GM19240 (cell line): ENCODE data around the gene PSME4.
"Not testable (repeated sequence)": the region's sequence is repeated elsewhere in the genome, so short reads cannot be mapped to it uniquely, and the experiment has no call there.

Experiments used
- DNase-seq: peaks from one replicate; pipeline ENCODE4 v3.0.0; 2011; ENCODE audit warnings: low spot score; ENCODE audit not compliant: insufficient read length

The PSME4 gene

GRCh38 chr2:53842891-53843290 lies 127.9 kb downstream of the PSME4 start:
- no peak for DNase-seq

DNA sequence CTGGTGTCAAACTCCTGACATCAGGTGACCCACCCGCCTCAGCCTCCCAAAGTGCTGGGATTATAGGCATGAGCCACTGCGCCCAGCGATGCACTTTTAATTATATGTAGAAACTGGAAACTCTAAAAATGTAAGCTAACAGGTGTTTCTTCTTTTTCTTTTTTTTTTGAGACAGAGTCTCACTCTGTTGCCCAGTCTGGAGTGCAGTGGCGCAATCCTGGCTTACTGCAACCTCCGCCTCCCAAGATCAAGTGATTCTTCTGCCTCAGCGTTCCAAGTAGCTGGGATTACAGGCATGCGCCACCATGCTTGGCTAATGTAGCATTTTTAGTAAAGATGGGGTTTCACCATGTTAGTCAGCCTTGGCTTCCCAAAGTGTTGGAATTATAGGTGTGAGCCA lies 129.1 kb downstream of the PSME4 start:
- DNase-seq, result not testable (repeated sequence)

- no peak for DNase-seq
Observed at GRCh38 chr2:53840580-53840979, 130.2 kb downstream of the PSME4 start.

GRCh38 chr2:53829980-53830290 lies 140.9 kb downstream of the PSME4 start:
- DNase-seq, result not testable (repeated sequence)

GRCh38 chr2:53829273-53829979 lies 141.4 kb downstream of the PSME4 start:
- DNase-seq, result no peak

- no peak for DNase-seq
Observed at GRCh38 chr2:53828331-53828730, 142.5 kb downstream of the PSME4 start.

DNA sequence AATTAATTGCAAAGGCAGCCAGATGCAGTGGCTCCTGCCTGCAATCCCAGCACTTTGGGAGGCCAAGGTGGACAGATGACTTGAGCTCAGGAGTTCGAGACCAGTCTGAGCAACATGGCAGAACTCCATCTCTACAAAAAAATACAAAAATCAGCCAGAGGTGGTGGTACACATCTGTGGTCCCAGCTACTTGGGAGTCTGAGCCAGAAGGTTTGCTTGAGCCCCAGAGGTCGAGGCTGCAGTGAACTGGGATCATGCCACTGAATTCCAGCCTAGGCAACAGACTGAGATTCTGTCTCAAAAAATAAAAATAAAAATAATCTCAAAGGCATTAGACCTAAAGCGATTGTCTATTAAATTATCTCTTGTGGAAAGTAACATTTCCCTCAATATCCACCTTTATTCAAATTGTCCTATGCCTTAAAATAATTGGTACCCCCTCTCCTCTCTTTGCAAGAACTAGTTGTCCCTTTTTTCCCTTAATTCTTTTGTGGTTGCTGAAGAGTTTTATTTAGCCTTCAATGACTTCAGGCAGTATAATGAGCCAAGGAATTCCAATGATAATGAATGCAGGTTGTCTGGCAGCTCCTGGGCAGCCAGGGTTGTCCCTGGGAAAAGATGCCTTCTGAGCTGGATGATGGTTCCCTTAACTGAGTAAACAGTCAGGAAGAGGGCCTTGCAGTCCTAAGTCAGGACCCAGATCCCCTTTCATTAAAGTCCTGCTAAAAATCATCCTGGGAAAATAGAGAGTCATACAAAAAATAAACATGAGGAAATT lies 143.2 kb downstream of the PSME4 start:
- no peak for DNase-seq

- DNase-seq, result no peak
Observed at GRCh38 chr2:53826587-53827397, 144.0 kb downstream of the PSME4 start.

GRCh38 chr2:53826030-53826410 lies 144.8 kb downstream of the PSME4 start:
- DNase-seq, result no peak

DNA sequence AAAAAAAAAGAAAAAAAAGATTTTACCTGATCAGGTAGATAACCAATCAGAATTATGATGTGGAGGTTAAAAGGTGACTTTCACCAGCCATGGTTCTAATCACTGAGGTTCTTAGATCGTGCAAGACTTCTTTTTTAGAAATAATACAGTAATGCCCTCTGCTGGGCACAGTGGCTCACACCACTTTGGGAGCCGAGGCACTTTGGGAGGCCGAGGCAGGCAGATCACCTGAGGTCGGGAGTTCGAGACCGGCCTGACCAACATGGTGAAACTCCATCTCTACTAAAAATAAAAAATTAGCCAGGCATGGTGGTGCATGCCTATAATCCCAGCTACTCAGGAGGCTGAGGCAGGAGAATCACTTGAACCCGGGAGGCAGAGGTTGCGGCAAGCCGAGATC lies 147.2 kb downstream of the PSME4 start:
- DNase-seq, result not testable (repeated sequence)

DNA sequence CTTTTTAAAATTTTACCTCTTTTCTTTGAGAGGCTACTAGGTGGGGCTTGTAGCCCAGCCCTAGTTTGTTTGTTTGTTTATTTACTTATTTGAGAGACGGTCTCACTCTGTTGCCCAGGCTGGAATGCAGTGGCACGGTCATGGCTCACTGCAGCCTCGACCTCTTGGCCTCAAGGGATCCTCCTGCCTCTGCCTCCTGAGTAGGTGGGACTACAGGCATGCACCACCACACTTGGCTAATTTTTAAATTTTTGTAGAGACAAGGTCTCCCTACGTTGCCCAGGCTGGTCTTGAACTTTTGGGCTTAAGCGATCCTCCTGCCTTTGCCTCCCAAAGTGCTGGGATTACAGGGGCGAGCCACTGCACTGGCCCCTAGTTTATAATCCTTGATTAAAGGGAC lies 149.0 kb downstream of the PSME4 start:
- no peak for DNase-seq

DNA sequence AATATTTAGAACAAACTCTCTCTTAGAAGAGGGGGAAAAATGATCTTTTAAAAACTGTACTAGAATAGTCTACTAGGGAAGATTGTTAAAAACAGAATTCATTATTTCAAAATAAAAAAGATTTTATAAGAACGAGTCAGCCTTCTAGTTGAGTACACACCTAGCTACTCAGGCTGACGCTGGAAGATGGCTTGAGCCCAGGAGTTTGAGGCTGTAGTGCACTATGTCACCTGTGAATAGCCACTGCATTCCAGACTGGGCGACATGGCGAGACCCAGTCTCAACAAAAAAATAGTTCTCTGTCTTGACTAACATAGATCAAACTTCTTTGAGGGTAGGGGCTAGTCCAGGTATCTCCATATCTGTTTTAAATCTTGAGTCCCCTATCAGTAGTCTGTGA lies 150.1 kb downstream of the PSME4 start:
- no peak for DNase-seq

DNA sequence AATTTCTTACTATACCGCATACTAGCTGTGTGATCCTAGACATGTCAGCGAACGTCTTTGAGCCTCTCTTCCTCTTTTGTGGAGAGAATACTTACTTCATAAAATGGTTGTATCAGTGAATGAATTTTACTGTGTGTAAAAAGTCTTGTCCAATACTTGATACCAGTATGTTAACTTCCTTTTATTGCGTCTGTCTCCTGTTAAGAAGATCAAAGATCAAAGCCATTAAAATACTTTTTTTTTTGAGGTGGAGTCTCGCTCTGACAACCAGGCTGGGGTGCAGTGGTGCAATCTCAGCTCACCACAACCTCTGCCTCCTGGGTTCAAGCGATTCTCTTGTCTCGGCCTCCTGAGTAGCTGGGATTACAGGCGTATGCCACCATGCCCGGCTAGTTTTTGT lies 150.7 kb downstream of the PSME4 start:
- no peak for DNase-seq

DNA sequence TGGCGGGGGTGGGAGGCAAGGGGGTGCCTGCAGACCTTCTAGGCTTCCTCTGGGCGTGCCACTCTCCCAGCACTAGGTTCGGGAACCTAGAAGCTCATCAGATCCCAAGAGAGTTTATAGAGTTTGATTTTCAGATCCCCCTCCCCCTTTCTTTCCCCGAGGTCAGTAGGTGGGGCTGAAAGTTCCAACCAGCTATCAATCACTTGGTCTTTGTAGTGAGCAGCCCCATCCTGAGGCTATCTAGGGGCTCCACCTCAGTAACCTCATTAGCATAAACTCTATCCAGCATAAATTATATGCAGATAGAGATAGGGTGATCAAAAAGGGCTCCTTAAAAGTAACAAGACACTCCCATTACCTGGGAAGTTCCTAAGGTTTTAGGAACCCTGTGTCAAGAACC lies 151.2 kb downstream of the PSME4 start:
- no peak for DNase-seq

GRCh38 chr2:53818854-53819435 lies 151.8 kb downstream of the PSME4 start:
- DNase-seq, result no peak
